HEK293 (cell line): ENCODE results near the gene ARL5A.
"Not testable (repeated sequence)": the region's sequence is repeated elsewhere in the genome, so short reads cannot be mapped to it uniquely, and the experiment has no call there.

Experiments used
- CTCF ChIP-seq: fragments of 450-650 bp; formaldehyde crosslinking; IDR thresholded peaks from 2 replicates; pipeline ENCODE4 v1.5.1; 2016; ENCODE audit warnings: missing biosample characterization, missing genetic modification characterization
- MYNN ChIP-seq: fragments of 450-650 bp; formaldehyde crosslinking; IDR thresholded peaks from 2 replicates; pipeline ENCODE4 v1.5.1; 2016; ENCODE audit warnings: missing biosample characterization, missing genetic modification characterization, borderline replicate concordance
- ZNF274 ChIP-seq, 2 experiments: fragments of 200-500 bp in 1 of 2; fragments of 450-650 bp in 1 of 2; sonication (Bioruptor generic) in 1 of 2; formaldehyde crosslinking in 1 of 2; IDR thresholded peaks; 2 replicates each; pipeline versions ENCODE4 v1.5.1 to v1.6.1; 2014 to 2016; ENCODE audit warnings: borderline replicate concordance in 1 of 2, inconsistent platforms in 1 of 2, low read length in 1 of 2, missing biosample characterization in 1 of 2, missing genetic modification characterization in 1 of 2
- ZNF398 ChIP-seq: fragments of 450-650 bp; formaldehyde crosslinking; IDR thresholded peaks from 2 replicates; pipeline ENCODE4 v1.5.1; 2017; ENCODE audit warnings: missing biosample characterization, missing genetic modification characterization
- ZNF623 ChIP-seq: fragments of 450-650 bp; formaldehyde crosslinking; IDR thresholded peaks from 2 replicates; pipeline ENCODE4 v1.5.1; 2016; ENCODE audit warnings: missing biosample characterization, missing genetic modification characterization
- ZNF768 ChIP-seq: fragments of 450-650 bp; formaldehyde crosslinking; IDR thresholded peaks from 2 replicates; pipeline ENCODE4 v1.5.1; 2018; ENCODE audit warnings: missing biosample characterization, mild to moderate bottlenecking, missing genetic modification characterization
- TF ChIP-seq, protein P1 (sequence below): fragments of 450-650 bp; formaldehyde crosslinking; IDR thresholded peaks from 2 replicates; pipeline ENCODE4 v1.5.1; 2016; ENCODE audit warnings: missing biosample characterization, missing genetic modification characterization

- TF ChIP-seq CTCF (tag by site-specific recombination); ZNF768 (tag by site-specific recombination); ZNF623 (tag by site-specific recombination); ZNF274 (IDR thresholded peaks at IDR 0.05; ENCODE audit: low read length); ZNF274 (tag by site-specific recombination; IDR thresholded peaks at IDR 0.05; ENCODE audit: borderline replicate concordance); MYNN (tag by site-specific recombination); ZNF398 (tag by site-specific recombination): not testable (repeated sequence)
- TF ChIP-seq, protein P1, sequence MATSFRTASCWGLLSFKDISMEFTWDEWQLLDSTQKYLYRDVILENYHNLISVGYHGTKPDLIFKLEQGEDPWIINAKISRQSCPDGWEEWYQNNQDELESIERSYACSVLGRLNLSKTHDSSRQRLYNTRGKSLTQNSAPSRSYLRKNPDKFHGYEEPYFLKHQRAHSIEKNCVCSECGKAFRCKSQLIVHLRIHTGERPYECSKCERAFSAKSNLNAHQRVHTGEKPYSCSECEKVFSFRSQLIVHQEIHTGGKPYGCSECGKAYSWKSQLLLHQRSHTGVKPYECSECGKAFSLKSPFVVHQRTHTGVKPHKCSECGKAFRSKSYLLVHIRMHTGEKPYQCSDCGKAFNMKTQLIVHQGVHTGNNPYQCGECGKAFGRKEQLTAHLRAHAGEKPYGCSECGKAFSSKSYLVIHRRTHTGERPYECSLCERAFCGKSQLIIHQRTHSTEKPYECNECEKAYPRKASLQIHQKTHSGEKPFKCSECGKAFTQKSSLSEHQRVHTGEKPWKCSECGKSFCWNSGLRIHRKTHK (tag by site-specific recombination), result not testable (repeated sequence)
Observed at GRCh38 chr2:151875631-151876030, 47.4 kb upstream of the ARL5A start.
